K562 treated with DMSO at 1 percent for 48 hours (cell line): ENCODE results near the gene NUDC. TPM values are rescaled to one million over a fixed set of nuclear protein-coding genes. Genes with fewer than 3 reads are reported as not detected.

Experiments
- total RNA-seq: library from RNA; unstranded; fragments of 300-600 nt; gene quantifications from 2 replicates; pipeline ENCODE4 v1.2.3, GENCODE V29; 2022; ENCODE audit warnings: low replicate concordance; ENCODE audit errors: extremely low read depth

NUDC gene
- not detected in 2 replicates for total RNA-seq

DNA sequence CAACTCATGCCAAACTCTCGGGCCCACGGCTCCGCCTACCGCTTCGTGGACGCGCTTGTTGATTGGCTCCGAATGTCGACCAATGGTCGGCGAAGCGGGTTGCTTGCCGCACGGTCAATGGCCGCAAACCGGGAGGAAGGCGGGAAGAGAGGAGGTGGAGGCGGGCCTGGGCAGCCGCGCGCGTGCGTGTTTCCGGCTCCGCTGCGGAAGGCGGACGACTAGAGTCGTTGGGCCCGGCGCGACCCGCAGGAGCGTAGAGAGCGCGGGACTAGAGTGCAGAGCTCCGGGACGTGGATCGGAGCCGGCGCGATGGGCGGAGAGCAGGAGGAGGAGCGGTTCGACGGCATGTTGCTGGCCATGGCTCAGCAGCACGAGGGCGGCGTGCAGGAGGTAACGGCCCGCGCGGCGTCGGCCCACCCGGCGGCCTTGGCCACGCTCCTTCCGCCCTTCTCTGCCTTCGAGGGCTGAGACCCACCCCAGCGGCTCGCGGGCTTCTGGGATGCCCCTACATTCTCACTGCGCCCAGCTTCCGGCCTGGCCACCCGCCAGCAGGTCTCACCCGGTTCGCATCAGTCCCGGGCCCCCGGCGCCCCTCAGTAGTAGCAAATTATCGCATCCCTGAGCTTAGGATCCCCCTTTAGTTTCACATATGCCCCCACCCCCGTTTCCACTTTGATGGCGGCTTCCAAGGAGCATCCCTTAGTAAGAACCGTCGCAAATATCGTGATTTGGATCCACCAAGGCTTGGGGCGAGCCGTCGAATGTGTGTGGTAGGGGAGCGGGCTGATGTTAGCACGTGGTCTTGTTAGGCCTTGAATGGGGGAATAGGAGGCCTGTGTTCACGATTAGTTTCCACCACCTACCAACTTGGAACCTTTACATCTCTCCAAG is at the start of gene NUDC:
Gene NUDC, plus strand, starts transcription at position 204 of the 891 bp plus-strand sequence. Its CDS starts 106 bp downstream, at position 310.

DNA sequence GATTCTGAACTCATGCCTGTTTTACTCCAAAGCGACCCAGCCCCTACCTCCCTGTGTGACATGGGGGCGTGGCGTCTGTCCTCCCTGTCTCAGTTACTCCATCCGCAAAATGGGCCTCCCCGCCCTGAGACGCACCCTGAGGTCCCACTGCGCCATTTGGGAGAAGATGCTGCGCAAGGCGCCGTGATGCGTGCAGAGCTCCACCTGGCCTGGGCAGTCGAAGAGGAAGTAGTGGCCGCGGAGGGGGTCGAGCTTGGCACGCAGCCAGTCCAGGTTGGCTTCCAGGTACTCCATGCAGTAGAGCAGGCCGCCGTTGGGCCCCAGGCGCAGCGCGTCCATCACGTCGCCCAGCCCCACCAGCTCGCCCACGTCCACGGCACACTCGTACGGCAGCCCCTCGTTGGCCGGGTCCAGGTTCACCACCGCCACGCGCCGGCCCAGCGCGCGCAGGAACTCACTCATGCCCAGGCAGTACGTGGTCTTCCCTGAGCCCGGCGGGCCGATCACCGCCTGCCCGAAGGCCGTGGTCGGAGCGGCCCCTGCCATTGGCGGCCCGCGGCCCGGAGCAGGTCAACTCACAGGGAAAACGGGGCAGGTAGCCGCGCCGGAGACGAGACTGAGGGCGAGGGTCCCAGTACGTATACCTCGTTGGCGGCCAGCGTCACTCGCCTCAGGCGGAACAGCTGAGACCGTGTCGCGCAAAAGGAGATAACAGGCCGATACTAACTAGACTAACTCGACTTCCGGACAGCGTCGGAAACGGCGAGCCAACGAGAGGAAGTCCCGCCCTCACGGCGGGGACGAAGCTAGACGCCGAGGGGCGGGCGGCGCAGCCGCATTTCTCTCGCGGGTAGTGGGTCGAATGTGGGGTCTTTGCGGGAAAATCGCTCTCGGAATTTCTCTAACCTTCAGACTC is 31.7 kb upstream of the NUDC start, which contains the start of gene GPN2:
Gene GPN2, minus strand, starts transcription at position 733 of the 916 bp plus-strand sequence. Its CDS starts 187 bp downstream, at position 546.

DNA sequence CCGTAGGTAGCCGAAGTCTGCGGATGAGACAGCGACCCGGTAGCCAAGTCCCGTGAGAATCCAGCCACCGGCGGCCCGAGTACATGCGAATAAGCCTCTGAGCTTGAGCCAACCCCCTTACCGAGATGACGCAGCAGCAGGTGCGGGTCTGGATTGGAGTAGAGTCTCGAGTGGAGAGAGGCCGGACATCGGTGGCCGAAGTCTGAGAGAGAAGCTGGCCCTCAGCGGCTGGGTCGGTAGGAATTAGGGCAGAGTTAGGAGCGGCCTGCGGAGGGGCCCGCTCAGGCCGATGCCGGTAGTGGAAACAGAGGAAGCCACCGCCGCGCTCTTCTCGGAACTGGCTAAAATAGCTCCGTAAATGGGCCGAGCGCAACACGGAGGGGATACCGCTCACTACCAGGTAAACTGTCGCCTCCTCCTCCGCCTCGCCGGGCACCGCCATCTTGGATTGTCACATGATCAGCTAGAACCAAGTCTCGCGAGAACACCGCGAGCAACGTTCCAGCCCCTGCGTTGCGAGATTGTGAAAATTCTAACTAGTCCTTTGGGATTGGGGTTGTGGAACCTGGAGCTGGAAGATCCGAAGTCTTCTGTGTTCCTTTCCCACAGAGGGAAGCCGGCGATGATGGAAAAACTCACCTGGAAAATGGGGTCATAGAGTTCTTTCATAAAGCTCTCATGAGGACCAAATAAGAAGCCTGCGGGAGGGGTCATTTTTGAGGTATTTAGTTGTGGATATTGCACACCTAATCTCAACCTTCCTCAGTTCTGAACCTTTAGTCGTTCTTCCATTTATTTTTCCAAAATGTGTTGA is 21.3 kb upstream of the NUDC start, which contains the start of gene GPATCH3:
Gene GPATCH3, minus strand, starts transcription at position 467 of the 814 bp plus-strand sequence. Its CDS starts 25 bp downstream, at position 442.

DNA sequence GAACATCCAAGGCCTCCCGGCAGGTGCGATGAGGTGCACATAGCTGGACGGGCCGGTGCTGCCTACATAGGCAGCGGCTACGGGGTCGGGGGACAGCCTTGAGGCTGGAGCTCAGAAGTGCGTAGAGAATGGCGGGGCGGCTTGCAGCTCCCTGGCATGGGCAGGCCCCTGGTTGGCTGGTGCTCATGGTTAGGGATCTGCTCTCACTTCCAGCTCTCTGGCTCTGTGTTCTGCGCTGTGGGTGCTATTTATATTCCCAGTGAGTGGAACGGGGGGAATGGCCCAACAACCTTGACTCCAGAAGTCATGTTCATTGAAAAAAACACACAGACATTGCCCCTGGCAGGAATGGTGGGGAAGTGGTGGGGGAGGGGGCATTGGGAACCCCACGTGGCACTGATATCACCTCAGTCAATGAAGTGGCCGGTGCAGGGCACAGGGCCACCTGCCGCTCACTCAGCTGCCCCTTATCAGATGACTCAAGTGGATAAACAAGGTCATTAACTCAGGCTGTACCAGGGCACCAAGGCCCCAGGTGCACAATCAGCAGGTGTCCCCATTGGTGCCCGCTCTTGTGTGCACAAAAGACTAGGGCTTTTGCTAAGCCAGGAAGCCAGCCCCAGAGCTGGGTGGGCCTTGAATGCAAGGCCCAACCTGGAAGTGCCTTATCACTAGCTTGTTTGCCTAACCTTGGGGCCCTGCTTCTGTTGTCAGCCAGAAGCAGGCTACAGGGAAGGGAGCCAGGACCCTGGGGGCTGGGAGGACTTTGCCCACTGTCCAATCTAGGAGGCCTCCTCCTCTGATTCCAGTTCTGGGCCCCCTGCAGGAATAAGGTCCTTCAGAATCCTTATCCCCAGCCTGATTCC is 7.6 kb upstream of the NUDC start, which contains the start of gene NR0B2:
Gene NR0B2, minus strand, starts transcription at position 222 of the 866 bp plus-strand sequence. Its CDS starts 35 bp downstream, at position 187.

DNA sequence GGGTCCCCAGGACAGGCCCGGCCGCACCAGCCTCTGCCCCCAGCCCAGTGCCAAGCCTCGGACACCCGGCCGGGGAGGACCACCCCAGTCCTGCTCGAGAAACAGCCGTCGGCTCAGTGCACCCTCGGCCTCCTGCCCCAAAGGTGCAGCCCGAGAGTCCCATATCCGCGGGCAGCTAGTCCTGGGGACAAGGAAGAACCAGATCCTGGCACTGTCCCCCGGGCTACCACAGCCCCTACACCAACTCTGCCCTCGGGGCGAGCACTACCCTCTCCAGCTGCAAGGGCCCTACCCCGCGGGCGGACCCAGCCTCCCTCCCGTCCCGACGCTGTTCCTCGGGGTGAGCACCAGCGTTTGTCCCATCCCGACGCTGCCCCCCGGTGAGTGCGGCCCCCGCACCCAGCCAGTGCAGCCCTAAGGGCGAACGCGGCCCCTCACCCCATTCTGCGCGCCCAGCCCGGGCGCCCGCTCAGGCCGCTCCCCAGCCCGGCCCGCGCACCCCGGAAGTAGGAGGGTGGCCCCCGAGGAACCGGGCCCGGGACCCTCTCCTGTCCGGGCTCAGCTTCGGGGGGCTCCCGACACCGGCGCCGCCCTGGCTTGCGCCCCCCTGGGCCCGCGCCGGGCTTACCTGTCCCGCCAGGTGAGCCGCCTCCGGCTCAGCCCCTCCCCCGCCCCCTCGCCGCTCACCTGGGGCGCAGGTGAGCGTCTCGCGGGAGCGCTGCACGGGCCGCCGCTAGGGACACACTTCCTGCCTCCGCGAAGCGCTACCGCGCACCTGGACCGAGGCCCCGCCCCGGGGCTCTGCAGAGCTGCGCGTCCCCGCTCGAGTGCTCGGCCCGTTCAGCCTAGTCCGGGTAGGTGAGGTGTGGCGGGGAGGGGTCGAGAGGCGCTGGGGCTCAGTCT is 38.4 kb downstream of the NUDC start, which contains the start of gene KDF1:
Gene KDF1, minus strand, starts transcription at position 747 of the 903 bp plus-strand sequence. CDS start 8,088 bp downstream, outside the sequence.

DNA sequence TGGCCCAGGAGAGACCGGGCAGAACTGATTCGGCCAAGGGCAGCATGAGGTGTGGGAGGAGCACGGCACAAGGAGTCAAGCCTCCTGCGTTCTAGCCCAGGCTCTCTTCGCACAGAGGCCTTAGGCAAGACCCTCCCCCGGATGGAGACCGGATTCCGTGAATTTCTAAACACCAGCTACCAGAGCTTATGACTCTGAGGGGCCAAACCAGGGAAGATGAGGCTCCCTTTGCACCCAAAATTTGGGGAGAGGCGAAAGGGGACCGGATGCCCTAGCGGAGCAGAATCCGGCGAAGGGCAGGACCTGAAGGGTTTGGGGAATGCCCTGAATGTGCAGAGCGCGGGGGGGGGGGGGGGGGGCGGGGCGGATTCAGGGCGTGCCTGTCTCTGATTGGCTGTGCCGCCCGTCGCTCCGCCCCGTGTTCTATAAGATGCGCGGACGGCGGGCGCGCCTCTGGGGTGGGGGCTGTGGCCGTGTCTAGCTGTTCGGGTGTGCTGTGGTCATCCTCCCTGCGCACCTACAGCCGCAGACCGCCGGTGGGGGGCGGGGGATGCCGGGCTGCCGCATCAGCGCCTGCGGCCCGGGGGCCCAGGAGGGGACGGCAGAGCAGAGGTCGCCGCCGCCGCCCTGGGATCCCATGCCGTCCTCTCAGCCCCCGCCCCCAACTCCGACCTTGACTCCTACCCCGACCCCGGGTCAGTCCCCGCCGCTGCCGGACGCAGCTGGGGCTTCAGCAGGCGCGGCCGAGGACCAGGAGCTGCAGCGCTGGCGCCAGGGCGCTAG is 71.9 kb downstream of the NUDC start, which contains the start of gene TRNP1:
Gene TRNP1, plus strand, starts transcription at position 456 of the 783 bp plus-strand sequence. Its CDS starts 95 bp downstream, at position 551.

Other genes with a start within 250 kb of the NUDC start
- gene ARID1A, start 225.7 kb upstream of the NUDC start, total RNA-seq, result not detected in 2 replicates
- not detected in 2 replicates for gene PIGV, start 133.8 kb upstream of the NUDC start, total RNA-seq
- gene ZDHHC18, start 95.1 kb upstream of the NUDC start, total RNA-seq, result 70.7 TPM in 1 of 2 replicates, not detected in the other
- not detected in 2 replicates for gene SFN, start 58.6 kb upstream of the NUDC start, total RNA-seq
- gene GPN2, start 31.5 kb upstream of the NUDC start, total RNA-seq, result not detected in 2 replicates
- not detected in 2 replicates for gene GPATCH3, start 21.3 kb upstream of the NUDC start, total RNA-seq
- gene NR0B2, start 7.8 kb upstream of the NUDC start, total RNA-seq, result not detected in 2 replicates
- not detected in 2 replicates for gene KDF1, start 38.7 kb downstream of the NUDC start, total RNA-seq
- gene TRNP1, start 71.9 kb downstream of the NUDC start, total RNA-seq, result not detected in 2 replicates
- not detected in 2 replicates for gene TENT5B, start 91.1 kb downstream of the NUDC start, total RNA-seq
- gene SLC9A1, start 233.4 kb downstream of the NUDC start, total RNA-seq, result not detected in 2 replicates